IPS DF 4.7 (cell line): ENCODE measurements around the gene LOX.

Experiments used
- DNase-seq: peaks from one replicate; pipeline ENCODE4 v3.0.0-alpha.2; 2013; ENCODE audit warnings: low spot score; ENCODE audit errors: extremely low read depth

The LOX gene

GRCh38 chr5:122078116-122079110, at the start of gene LOX:
TSS of gene LOX (minus strand) at chr5:122078259. CDS start at chr5:122077985, 274 bp downstream.
- no peak for DNase-seq

GRCh38 chr5:122126756-122127321, 48.8 kb upstream of the LOX start:
- DNase-seq, result no peak

- no peak for DNase-seq
Observed at GRCh38 chr5:122126177-122126755, 48.2 kb upstream of the LOX start.

- no peak for DNase-seq
Observed at GRCh38 chr5:122124766-122125165, 46.7 kb upstream of the LOX start.

GRCh38 chr5:122121479-122122465, 43.7 kb upstream of the LOX start:
- DNase-seq, result no peak

GRCh38 chr5:122120957-122121356, 42.9 kb upstream of the LOX start:
- no peak for DNase-seq

GRCh38 chr5:122120493-122120892, 42.4 kb upstream of the LOX start:
- no peak for DNase-seq

- no peak for DNase-seq
Observed at GRCh38 chr5:122119205-122119604, 41.1 kb upstream of the LOX start.

- no peak for DNase-seq
Observed at GRCh38 chr5:122118356-122118948, 40.4 kb upstream of the LOX start.

GRCh38 chr5:122114501-122114900, 36.4 kb upstream of the LOX start:
- no peak for DNase-seq

- DNase-seq, result no peak
Observed at GRCh38 chr5:122112733-122113558, 34.9 kb upstream of the LOX start.

- no peak for DNase-seq
Observed at GRCh38 chr5:122112063-122112462, 34.0 kb upstream of the LOX start.

- no peak for DNase-seq
Observed at GRCh38 chr5:122111460-122111859, 33.4 kb upstream of the LOX start.

- DNase-seq, result no peak
Observed at GRCh38 chr5:122110987-122111386, 32.9 kb upstream of the LOX start.

GRCh38 chr5:122107016-122107415, 29.0 kb upstream of the LOX start:
- no peak for DNase-seq

- DNase-seq, result no peak
Observed at GRCh38 chr5:122105909-122106308, 27.9 kb upstream of the LOX start.

GRCh38 chr5:122102825-122103224, 24.8 kb upstream of the LOX start:
- no peak for DNase-seq

- DNase-seq, result no peak
Observed at GRCh38 chr5:122101636-122102285, 23.7 kb upstream of the LOX start.

- DNase-seq, result no peak
Observed at GRCh38 chr5:122099060-122099790, 21.2 kb upstream of the LOX start.
